Duodenal mucosa (tissue), 2 donors: ENCODE data around the gene PRR14L.
"Not testable (repeated sequence)": the region's sequence is repeated elsewhere in the genome, so short reads cannot be mapped to it uniquely, and the experiment has no call there.

ENCODE experiments used
- H3K27ac ChIP-seq: one replicate; pipeline ENCODE4 v1.7.0; 2013; ENCODE audit warnings: low read depth, low read length
- H3K27me3 ChIP-seq, 2 donors: one replicate each; pipeline ENCODE4 v1.7.0; 2013; ENCODE audit warnings: low read length in 2 of 2, control low read depth in 1 of 2; ENCODE audit not compliant: insufficient read depth in 2 of 2, control insufficient read depth in 1 of 2
- H3K36me3 ChIP-seq, 2 donors: one replicate each; pipeline ENCODE4 v1.7.0; 2013; ENCODE audit warnings: low read length in 2 of 2, control low read depth in 1 of 2; ENCODE audit not compliant: insufficient read depth in 2 of 2, control insufficient read depth in 1 of 2
- H3K4me1 ChIP-seq, 2 donors: one replicate each; pipeline ENCODE4 v1.7.0; 2013; ENCODE audit warnings: low read length in 2 of 2, control low read depth in 1 of 2; ENCODE audit not compliant: insufficient read depth in 2 of 2, control insufficient read depth in 1 of 2
- H3K4me3 ChIP-seq, 2 donors: one replicate each; pipeline ENCODE4 v1.7.0; 2013; ENCODE audit warnings: low read length in 2 of 2, low read depth in 1 of 2
- H3K9ac ChIP-seq, 2 donors: one replicate each; pipeline ENCODE4 v1.7.0; 2013; ENCODE audit warnings: low read length in 2 of 2, low read depth in 1 of 2
- H3K9me3 ChIP-seq, 2 donors: one replicate each; pipeline ENCODE4 v1.7.0; 2013; ENCODE audit warnings: low read length in 2 of 2, control low read depth in 1 of 2; ENCODE audit not compliant: control insufficient read depth in 1 of 2

PRR14L gene

GRCh38 chr22:31742115-31742514 is 7.8 kb downstream of the PRR14L start:
- no peak overlapping the region for H3K9ac ChIP-seq
- no peaks in the 10 kb centered on the region for H3K4me1 ChIP-seq
- no peaks in the 10 kb centered on the region for H3K27me3 ChIP-seq
- no peak overlapping the region for H3K27ac ChIP-seq
- peaks cover 9 to 20% of the 10 kb centered on the region in 2 donors for H3K36me3 ChIP-seq
- no peak overlapping the region for H3K4me3 ChIP-seq
- no peaks in the 10 kb centered on the region for H3K9me3 ChIP-seq

GRCh38 chr22:31740314-31740713 is 9.6 kb downstream of the PRR14L start:
- H3K27ac ChIP-seq, H3K4me3 ChIP-seq, H3K9ac ChIP-seq, H3K9me3 ChIP-seq, H3K4me1 ChIP-seq, H3K27me3 ChIP-seq: not testable (repeated sequence)
- H3K36me3 ChIP-seq: peaks cover 9 to 30% of the 10 kb centered on the region in 2 donors

- Histone ChIP-seq H3K27ac (no peak overlapping the region), H3K27me3 (no peaks in the 10 kb centered on the region), H3K9me3 (no peaks in the 10 kb centered on the region), H3K4me1 (no peaks in the 10 kb centered on the region), H3K4me3 (no peak overlapping the region), H3K9ac (no peak overlapping the region), H3K36me3 (peaks cover 9 to 30% of the 10 kb centered on the region in 2 donors)
These were observed 10.1 kb downstream of the PRR14L start for GRCh38 chr22:31739795-31740201.

DNA sequence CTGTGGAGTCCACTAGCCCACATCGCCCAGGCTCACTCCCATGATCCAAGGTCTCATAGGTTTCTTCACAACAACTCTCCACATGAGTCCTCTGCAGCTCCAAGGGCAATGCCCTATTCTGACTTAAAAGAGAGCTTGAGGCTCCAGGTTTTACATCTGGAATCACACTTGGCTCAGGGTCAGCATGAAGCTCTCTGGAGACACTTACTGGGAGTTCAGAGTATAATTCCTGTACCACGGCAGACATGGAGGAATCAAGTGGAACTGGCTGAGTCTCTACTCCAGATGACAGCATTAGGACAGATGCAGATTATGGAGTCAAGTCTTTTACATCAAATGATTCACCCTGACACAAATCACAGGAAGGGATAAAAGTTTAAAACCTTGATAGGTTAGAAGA is 11.4 kb downstream of the PRR14L start:
- H3K36me3 ChIP-seq: peaks cover 9 to 30% of the 10 kb centered on the region in 2 donors
- no peak overlapping the region for H3K9ac ChIP-seq
- no peak overlapping the region for H3K4me3 ChIP-seq
- H3K27me3 ChIP-seq: no peaks in the 10 kb centered on the region
- no peaks in the 10 kb centered on the region for H3K4me1 ChIP-seq
- no peak overlapping the region for H3K27ac ChIP-seq
- no peaks in the 10 kb centered on the region for H3K9me3 ChIP-seq

DNA sequence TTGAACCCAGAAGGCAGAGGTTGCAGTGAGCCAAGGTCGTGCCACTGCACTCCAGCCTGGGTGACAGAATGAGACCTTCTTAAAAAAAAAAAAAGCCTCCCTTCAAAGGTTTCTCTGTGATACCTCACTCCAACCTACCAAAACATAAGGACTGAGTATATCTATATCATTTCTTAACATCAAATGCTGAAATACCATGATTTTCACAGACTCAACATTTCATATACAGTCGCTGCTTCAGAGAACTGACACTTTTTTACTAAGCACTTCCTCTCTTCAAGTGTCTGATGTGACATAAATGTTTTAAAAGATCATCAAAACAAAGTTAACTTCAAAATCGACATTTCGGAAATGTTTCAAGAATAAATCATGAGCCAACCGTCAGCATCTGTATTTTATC is 12.0 kb downstream of the PRR14L start:
- Histone ChIP-seq H3K4me3 (no peak overlapping the region), H3K36me3 (peaks cover 9 to 30% of the 10 kb centered on the region in 2 donors), H3K9ac (no peak overlapping the region), H3K27ac (no peak overlapping the region), H3K4me1 (peaks cover under 1% of the 10 kb centered on the region in 2 donors), H3K27me3 (no peaks in the 10 kb centered on the region), H3K9me3 (no peaks in the 10 kb centered on the region)

DNA sequence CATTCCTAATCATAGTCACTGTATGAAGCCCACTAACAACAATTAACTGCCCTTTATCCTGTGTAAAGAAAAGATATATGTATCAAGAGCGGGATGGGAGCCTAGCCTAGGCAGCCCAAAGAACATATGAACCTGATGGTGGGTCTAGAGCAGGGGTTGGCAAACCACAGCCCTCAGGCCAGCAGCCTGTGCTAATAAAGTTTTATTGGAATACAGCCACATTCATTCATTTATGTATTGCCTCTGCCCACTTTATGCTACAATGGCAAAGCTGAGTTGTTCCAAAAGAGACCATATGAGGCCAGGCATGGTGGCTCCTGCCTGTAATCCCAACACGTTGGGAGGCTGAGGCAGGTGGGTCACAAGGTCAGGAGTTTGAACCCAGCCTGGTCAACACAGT is 13.5 kb downstream of the PRR14L start:
- no peaks in the 10 kb centered on the region for H3K27me3 ChIP-seq
- H3K27ac ChIP-seq: no peak overlapping the region
- H3K4me1 ChIP-seq: peaks cover 10 to 13% of the 10 kb centered on the region in 2 donors

DNA sequence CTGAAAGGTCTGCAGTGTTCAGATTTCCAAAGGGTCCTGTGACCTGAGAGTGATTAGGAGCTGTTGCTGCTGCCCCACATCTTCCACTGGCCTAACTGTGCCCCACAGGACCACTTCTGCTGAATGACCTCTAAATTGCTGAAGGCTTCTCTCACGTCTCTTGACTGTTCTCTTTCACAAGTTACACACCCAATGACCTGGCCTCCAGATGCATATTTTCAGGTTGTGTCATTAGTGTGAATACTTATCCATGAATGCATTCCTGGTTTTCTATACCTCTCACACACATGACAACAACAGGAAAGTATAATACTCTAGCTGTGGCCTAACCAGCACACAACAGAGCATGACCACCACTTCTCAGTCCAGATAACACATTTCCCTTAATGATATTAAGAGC is 15.4 kb downstream of the PRR14L start:
- no peaks in the 10 kb centered on the region for H3K27me3 ChIP-seq
- H3K27ac ChIP-seq: no peak overlapping the region
- H3K4me3 ChIP-seq: no peak overlapping the region
- H3K9ac ChIP-seq: no peak overlapping the region
- H3K36me3 ChIP-seq: peaks cover 9 to 26% of the 10 kb centered on the region in 2 donors
- peaks cover 10 to 13% of the 10 kb centered on the region in 2 donors for H3K4me1 ChIP-seq
- no peaks in the 10 kb centered on the region for H3K9me3 ChIP-seq

More for the DNA sequence above, 13.5 kb downstream of the PRR14L start:
- Histone ChIP-seq H3K9me3 (no peaks in the 10 kb centered on the region), H3K36me3 (peaks cover 9 to 30% of the 10 kb centered on the region in 2 donors), H3K9ac (no peak overlapping the region), H3K4me3 (no peak overlapping the region)

DNA sequence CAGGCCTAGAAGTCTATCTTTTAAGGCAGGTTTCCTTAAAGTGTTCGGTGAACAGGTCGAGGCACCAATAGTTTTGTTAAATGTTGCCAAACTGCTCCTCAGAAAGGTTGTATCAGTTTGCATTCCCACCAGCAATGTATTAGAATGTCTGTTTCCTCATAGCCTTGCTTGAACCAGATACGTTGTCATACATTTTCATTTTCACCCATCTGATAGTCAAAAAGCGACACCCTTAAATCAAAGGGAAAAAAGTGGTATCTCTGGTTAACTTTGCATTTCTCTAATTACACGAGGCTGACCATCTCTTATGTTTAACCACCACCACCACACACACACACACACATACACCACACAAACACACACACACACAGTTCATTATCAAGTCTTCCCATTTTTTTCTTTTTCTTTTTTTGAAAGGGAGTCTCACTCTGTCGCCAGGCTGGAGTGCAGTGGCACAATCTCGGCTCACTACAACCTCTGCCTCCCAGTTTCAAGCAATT is 16.3 kb downstream of the PRR14L start:
- Histone ChIP-seq H3K4me1 (peaks cover 10 to 13% of the 10 kb centered on the region in 2 donors), H3K27ac (no peak overlapping the region), H3K9ac (no peak overlapping the region), H3K9me3 (no peaks in the 10 kb centered on the region), H3K36me3 (peaks cover 7 to 19% of the 10 kb centered on the region in 2 donors), H3K4me3 (no peak overlapping the region), H3K27me3 (no peaks in the 10 kb centered on the region)

DNA sequence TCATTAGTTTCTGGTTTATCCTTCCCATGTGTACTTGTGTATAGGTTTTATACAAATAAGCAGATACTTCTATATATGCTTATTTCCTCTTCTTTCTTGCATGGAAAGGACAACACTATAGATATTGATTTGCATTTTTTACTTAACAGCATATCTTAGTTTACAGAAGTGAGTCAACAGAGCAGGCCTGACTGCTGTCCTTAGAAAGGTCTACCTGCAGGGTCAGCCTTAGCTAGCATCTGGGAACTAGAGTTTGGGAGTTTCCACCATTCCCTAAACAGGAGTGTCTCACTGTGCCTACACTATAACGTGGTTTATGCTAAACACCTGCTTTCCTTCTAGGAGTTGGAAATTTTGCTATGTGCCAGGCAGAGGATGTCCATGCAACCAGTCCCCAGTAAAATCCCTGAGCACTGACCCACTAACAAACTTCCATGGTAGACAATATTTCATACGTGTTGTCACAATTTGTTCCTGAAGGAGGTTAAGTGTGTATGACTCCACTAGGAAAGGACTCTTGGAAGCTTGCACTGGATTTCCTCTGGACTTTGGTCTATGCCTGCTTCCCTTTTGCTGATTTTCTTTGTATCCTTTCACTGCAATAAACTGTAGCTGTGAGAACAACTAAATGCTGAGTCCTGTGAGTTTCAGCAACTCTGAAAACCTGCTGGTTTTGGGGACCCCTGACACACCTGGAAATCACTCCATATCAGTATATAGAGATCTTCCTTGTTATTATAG is 17.7 kb downstream of the PRR14L start:
- peaks cover 0 to 18% of the 10 kb centered on the region in 2 donors for H3K36me3 ChIP-seq
- no peaks in the 10 kb centered on the region for H3K27me3 ChIP-seq
- H3K27ac ChIP-seq: peak overlapping the region; percentile 17
- H3K9ac ChIP-seq: no peak overlapping the region
- H3K4me3 ChIP-seq: peak overlapping the region in 1 of 2 donors; percentile 30
- no peaks in the 10 kb centered on the region for H3K9me3 ChIP-seq
- H3K4me1 ChIP-seq: peaks cover 10 to 13% of the 10 kb centered on the region in 2 donors

DNA sequence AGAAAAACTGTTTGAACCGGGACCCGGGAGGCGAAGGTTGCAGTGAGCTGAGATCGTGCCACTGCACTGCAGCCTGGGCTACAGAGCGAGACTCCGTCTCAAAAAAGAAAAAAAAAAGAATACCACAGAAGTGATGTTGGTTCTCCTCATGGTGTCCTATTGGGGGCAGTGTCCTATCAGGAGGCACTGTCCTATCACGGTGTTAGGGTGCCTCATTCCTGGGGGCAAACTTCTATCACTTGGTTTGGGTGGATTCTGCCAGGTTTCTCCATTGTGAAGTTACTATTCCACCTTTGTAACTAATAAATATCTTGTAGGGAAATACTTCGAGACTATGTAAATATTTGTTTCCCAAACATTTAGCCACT is 19.6 kb downstream of the PRR14L start:
- H3K36me3 ChIP-seq: peaks cover 5 to 12% of the 10 kb centered on the region in 2 donors
- H3K27ac ChIP-seq: no peak overlapping the region
- H3K9ac ChIP-seq: no peak overlapping the region

More for the DNA sequence above, 19.6 kb downstream of the PRR14L start:
- H3K4me3 ChIP-seq: no peak overlapping the region
- no peaks in the 10 kb centered on the region for H3K9me3 ChIP-seq
- H3K4me1 ChIP-seq: peaks cover 10 to 13% of the 10 kb centered on the region in 2 donors
- H3K27me3 ChIP-seq: no peaks in the 10 kb centered on the region
